WTC11 (cell line): ENCODE results near the gene DHX8. TPM values are rescaled to one million over a fixed set of nuclear protein-coding genes. Genes with fewer than 3 reads are reported as not detected.

Source experiments
- ATAC-seq: fragments of 200-7000 bp; cut with Tn5 transposase; 2 replicates; pipeline ENCODE4 v1.10.0; 2021; ENCODE audit warnings: mild to moderate bottlenecking, moderate library complexity
- CTCF ChIA-PET: fragments of 300-600 bp; sonication (Branson Sonifier 250); formaldehyde crosslinking; loops from one replicate; lab custom pipeline; 2021; ENCODE audit warnings: antibody characterized with exemption; lab: Charles Lee
- POLR2A ChIA-PET: fragments of 350-600 bp; sonication (Branson Sonifier 250); formaldehyde crosslinking; loops from one replicate; lab custom pipeline; 2021; ENCODE audit warnings: antibody characterized with exemption; lab: Charles Lee
- DNase-seq: peaks from one replicate; pipeline ENCODE4 v3.0.0; 2021; ENCODE audit warnings: low spot score
- H3K27ac Mint-ChIP-seq: 2 replicates; pipeline ENCODE4 v1.8.0; 2021; ENCODE audit warnings: mixed read lengths
- H3K27me3 Mint-ChIP-seq: 2 replicates; pipeline ENCODE4 v1.8.0; 2021; ENCODE audit warnings: low read depth, mild to moderate bottlenecking, moderate library complexity, mixed read lengths
- H3K36me3 Mint-ChIP-seq: 2 replicates; pipeline ENCODE4 v1.8.0; 2021; ENCODE audit warnings: mixed read lengths
- H3K4me1 Mint-ChIP-seq: 2 replicates; pipeline ENCODE4 v1.8.0; 2022; ENCODE audit warnings: mixed read lengths
- H3K4me3 Mint-ChIP-seq: 2 replicates; pipeline ENCODE4 v1.8.0; 2021; ENCODE audit warnings: mild to moderate bottlenecking, moderate library complexity, mixed read lengths
- H3K9me3 Mint-ChIP-seq: 2 replicates; pipeline ENCODE4 v1.8.0; 2021; ENCODE audit warnings: mixed read lengths
- EMX1 ChIP-seq: fragments of 250-450 bp; sonication (Bioruptor Pico); IDR thresholded peaks from 2 replicates; pipeline ENCODE4 v1.8.0; 2021; ENCODE audit warnings: mild to moderate bottlenecking
- FOXK1 ChIP-seq: sonication (generic); formaldehyde crosslinking; IDR thresholded peaks from 2 replicates; pipeline ENCODE4 v1.8.0; 2022; ENCODE audit warnings: mild to moderate bottlenecking, moderate library complexity, missing genetic modification reagents
- JAZF1 ChIP-seq: fragments of 250-450 bp; sonication (Bioruptor Pico); IDR thresholded peaks from 2 replicates; pipeline ENCODE4 v1.9.0; 2021; ENCODE audit warnings: moderate library complexity, mild to moderate bottlenecking, inconsistent platforms
- KAT7 ChIP-seq: sonication (generic); formaldehyde crosslinking; IDR thresholded peaks from 2 replicates; pipeline ENCODE4 v1.8.1; 2023; ENCODE audit warnings: missing genetic modification reagents, mild to moderate bottlenecking, borderline replicate concordance
- NR2C2 ChIP-seq: sonication (generic); formaldehyde crosslinking; IDR thresholded peaks from 2 replicates; pipeline ENCODE4 v1.8.0; 2022; ENCODE audit warnings: mild to moderate bottlenecking, missing genetic modification reagents
- OVOL2 ChIP-seq: fragments of 250-450 bp; sonication (Bioruptor Pico); IDR thresholded peaks from 2 replicates; pipeline ENCODE4 v1.9.0; 2021; ENCODE audit warnings: mild to moderate bottlenecking, borderline replicate concordance
- RORB ChIP-seq: fragments of 250-450 bp; sonication (Bioruptor Pico); IDR thresholded peaks from 2 replicates; pipeline ENCODE4 v1.9.0; 2021; ENCODE audit warnings: mild to moderate bottlenecking
- TCF7 ChIP-seq: sonication (generic); formaldehyde crosslinking; IDR thresholded peaks from 2 replicates; pipeline ENCODE4 v1.8.0; 2022; ENCODE audit warnings: mild to moderate bottlenecking, low read depth, missing genetic modification reagents, moderate library complexity
- TEAD4 ChIP-seq: sonication (generic); formaldehyde crosslinking; IDR thresholded peaks from 2 replicates; pipeline ENCODE4 v1.8.0; 2022; ENCODE audit warnings: mild to moderate bottlenecking, missing genetic modification reagents
- ZBTB21 ChIP-seq: sonication (generic); formaldehyde crosslinking; IDR thresholded peaks from 2 replicates; pipeline ENCODE4 v1.8.1; 2023; ENCODE audit warnings: mild to moderate bottlenecking, missing genetic modification reagents, borderline replicate concordance
- ZNF232 ChIP-seq: sonication (generic); formaldehyde crosslinking; IDR thresholded peaks from 2 replicates; pipeline ENCODE4 v1.8.0; 2022; ENCODE audit warnings: mild to moderate bottlenecking, missing genetic modification reagents
- ZNF423 ChIP-seq: fragments of 250-450 bp; sonication (Bioruptor Pico); IDR thresholded peaks from 2 replicates; pipeline ENCODE4 v2.1.2; 2022; ENCODE audit warnings: mild to moderate bottlenecking, moderate library complexity
- total RNA-seq: library from RNA; stranded (reverse); gene quantifications from 3 replicates; pipeline ENCODE4 v1.2.3, GENCODE V29; 2021
- TF ChIP-seq, protein P1 (sequence below): fragments of 200-600 bp; IDR thresholded peaks from 2 replicates; pipeline ENCODE4 v1.8.0; 2022; ENCODE audit warnings: antibody characterized with exemption
- TF ChIP-seq, protein P2 (sequence below): sonication (generic); formaldehyde crosslinking; IDR thresholded peaks from 2 replicates; pipeline ENCODE4 v1.8.1; 2023; ENCODE audit warnings: mild to moderate bottlenecking, missing genetic modification reagents, moderate library complexity
- TF ChIP-seq, protein P3 (sequence below): sonication (generic); formaldehyde crosslinking; IDR thresholded peaks from 2 replicates; pipeline ENCODE4 v1.8.1; 2023; ENCODE audit warnings: mild to moderate bottlenecking, missing genetic modification reagents
- TF ChIP-seq, protein P4 (sequence below): sonication (generic); formaldehyde crosslinking; IDR thresholded peaks from 2 replicates; pipeline ENCODE4 v1.8.1; 2023; ENCODE audit warnings: mild to moderate bottlenecking, missing genetic modification reagents, borderline replicate concordance
- TF ChIP-seq, protein P5 (sequence below): sonication (generic); formaldehyde crosslinking; IDR thresholded peaks from 2 replicates; pipeline ENCODE4 v1.8.1; 2023; ENCODE audit warnings: mild to moderate bottlenecking, moderate library complexity, missing genetic modification reagents

DHX8 gene
- total RNA-seq, 1 experiment from 2014 or later: 58.5 TPM

DNA sequence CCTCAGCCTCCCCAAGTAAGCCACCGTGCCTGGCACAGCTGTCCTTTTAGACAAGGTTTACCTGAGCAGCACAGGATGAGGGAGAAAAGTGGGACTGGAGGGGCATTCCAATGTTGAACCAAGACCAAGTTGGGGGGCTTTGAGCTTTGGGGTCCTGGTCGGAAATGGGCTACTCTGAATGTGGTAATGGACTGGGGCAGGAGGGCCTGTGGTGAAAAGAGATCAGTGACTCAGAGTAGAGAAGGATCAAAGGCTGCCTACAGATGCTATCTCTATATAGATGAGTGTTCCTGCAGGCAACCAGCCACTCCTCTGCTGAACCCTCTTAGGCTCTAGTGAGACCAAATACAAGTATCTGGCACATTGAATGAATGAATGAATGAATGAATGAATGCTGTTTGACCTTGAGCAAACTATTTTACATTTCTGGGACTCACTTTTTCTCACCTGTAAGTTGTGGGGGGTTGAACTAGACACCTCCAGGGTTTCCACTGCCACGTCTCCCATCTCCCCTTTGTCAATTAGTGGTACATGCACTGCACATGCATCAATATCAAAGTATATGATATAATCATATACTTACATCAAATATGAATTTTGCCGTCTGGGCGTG is 88.7 kb downstream of the DHX8 start (continued):
- TF ChIP-seq, protein P1, sequence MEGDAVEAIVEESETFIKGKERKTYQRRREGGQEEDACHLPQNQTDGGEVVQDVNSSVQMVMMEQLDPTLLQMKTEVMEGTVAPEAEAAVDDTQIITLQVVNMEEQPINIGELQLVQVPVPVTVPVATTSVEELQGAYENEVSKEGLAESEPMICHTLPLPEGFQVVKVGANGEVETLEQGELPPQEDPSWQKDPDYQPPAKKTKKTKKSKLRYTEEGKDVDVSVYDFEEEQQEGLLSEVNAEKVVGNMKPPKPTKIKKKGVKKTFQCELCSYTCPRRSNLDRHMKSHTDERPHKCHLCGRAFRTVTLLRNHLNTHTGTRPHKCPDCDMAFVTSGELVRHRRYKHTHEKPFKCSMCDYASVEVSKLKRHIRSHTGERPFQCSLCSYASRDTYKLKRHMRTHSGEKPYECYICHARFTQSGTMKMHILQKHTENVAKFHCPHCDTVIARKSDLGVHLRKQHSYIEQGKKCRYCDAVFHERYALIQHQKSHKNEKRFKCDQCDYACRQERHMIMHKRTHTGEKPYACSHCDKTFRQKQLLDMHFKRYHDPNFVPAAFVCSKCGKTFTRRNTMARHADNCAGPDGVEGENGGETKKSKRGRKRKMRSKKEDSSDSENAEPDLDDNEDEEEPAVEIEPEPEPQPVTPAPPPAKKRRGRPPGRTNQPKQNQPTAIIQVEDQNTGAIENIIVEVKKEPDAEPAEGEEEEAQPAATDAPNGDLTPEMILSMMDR: no peak

DNA sequence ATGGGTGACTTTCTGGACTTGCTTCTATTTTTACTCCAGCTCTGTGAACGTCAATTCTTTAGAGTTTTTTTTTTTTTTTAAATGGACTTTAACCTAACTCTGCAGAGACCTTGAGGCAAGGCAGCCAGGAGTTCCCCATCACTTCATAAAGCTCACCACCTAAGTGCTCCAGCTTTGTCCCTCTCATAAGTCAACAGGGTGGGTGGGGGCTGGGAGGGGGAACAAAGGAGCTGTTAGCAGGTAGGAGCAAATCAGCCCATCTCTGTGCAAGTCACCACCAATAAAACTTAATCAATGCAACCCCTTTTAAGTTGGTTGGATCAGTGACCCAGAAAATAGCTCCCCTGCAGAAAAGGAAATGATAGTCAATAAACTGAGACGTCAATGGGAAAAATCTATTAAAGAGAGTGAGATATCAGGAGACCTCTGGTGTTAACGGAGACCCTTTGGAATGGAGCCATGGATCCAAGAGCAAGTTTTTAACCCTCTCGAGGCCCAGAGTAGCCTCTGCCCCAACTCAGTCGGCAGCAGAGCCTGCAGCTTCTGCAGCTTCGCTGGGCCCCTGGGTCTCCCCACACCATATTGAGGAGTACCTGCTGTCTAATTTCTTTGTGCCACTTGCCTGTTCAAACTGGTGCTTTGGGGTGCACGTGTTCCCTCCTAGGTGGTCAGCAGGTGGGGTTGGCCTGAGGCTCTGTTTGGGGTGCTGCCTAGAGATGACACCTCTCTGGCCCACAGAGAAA is 90.0 kb downstream of the DHX8 start:
- Mint-ChIP-seq H3K27me3 (no peaks in the 10 kb centered on the region), H3K27ac (0 out of 2 replicates have a peak overlapping the region, but pooled peaks have one; percentile 44), H3K9me3 (0 out of 2 replicates have a peak, but pooled peaks cover under 1% of the 10 kb centered on the region), H3K4me3 (no peak overlapping the region), H3K36me3 (no peaks in the 10 kb centered on the region), H3K4me1 (peaks cover 25% of the 10 kb centered on the region)
- DNase-seq: no peak
- ATAC-seq: no peak
- TF ChIP-seq OVOL2 (CRISPR knock-in tag): no peak
- no peak for TF ChIP-seq ZNF423 (CRISPR knock-in tag)
- TF ChIP-seq TCF7 (CRISPR knock-in tag): no peak
- no peak for TF ChIP-seq RORB (CRISPR knock-in tag)
- TF ChIP-seq, protein P2, sequence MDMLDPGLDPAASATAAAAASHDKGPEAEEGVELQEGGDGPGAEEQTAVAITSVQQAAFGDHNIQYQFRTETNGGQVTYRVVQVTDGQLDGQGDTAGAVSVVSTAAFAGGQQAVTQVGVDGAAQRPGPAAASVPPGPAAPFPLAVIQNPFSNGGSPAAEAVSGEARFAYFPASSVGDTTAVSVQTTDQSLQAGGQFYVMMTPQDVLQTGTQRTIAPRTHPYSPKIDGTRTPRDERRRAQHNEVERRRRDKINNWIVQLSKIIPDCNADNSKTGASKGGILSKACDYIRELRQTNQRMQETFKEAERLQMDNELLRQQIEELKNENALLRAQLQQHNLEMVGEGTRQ (CRISPR knock-in tag): no peak
- no peak for TF ChIP-seq ZBTB21 (CRISPR knock-in tag)
- TF ChIP-seq TEAD4 (CRISPR knock-in tag): no peak
- TF ChIP-seq, protein P3, sequence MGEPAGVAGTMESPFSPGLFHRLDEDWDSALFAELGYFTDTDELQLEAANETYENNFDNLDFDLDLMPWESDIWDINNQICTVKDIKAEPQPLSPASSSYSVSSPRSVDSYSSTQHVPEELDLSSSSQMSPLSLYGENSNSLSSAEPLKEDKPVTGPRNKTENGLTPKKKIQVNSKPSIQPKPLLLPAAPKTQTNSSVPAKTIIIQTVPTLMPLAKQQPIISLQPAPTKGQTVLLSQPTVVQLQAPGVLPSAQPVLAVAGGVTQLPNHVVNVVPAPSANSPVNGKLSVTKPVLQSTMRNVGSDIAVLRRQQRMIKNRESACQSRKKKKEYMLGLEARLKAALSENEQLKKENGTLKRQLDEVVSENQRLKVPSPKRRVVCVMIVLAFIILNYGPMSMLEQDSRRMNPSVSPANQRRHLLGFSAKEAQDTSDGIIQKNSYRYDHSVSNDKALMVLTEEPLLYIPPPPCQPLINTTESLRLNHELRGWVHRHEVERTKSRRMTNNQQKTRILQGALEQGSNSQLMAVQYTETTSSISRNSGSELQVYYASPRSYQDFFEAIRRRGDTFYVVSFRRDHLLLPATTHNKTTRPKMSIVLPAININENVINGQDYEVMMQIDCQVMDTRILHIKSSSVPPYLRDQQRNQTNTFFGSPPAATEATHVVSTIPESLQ (CRISPR knock-in tag): no peak
- TF ChIP-seq, protein P4, sequence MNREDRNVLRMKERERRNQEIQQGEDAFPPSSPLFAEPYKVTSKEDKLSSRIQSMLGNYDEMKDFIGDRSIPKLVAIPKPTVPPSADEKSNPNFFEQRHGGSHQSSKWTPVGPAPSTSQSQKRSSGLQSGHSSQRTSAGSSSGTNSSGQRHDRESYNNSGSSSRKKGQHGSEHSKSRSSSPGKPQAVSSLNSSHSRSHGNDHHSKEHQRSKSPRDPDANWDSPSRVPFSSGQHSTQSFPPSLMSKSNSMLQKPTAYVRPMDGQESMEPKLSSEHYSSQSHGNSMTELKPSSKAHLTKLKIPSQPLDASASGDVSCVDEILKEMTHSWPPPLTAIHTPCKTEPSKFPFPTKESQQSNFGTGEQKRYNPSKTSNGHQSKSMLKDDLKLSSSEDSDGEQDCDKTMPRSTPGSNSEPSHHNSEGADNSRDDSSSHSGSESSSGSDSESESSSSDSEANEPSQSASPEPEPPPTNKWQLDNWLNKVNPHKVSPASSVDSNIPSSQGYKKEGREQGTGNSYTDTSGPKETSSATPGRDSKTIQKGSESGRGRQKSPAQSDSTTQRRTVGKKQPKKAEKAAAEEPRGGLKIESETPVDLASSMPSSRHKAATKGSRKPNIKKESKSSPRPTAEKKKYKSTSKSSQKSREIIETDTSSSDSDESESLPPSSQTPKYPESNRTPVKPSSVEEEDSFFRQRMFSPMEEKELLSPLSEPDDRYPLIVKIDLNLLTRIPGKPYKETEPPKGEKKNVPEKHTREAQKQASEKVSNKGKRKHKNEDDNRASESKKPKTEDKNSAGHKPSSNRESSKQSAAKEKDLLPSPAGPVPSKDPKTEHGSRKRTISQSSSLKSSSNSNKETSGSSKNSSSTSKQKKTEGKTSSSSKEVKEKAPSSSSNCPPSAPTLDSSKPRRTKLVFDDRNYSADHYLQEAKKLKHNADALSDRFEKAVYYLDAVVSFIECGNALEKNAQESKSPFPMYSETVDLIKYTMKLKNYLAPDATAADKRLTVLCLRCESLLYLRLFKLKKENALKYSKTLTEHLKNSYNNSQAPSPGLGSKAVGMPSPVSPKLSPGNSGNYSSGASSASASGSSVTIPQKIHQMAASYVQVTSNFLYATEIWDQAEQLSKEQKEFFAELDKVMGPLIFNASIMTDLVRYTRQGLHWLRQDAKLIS (CRISPR knock-in tag): no peak
- TF ChIP-seq ZNF232: no peak
- TF ChIP-seq NR2C2 (CRISPR knock-in tag): no peak
- no peak for TF ChIP-seq JAZF1 (CRISPR knock-in tag)
- TF ChIP-seq, protein P1: no peak
- TF ChIP-seq FOXK1: no peak
- TF ChIP-seq EMX1 (CRISPR knock-in tag): no peak
- TF ChIP-seq KAT7: no peak
- TF ChIP-seq, protein P5, sequence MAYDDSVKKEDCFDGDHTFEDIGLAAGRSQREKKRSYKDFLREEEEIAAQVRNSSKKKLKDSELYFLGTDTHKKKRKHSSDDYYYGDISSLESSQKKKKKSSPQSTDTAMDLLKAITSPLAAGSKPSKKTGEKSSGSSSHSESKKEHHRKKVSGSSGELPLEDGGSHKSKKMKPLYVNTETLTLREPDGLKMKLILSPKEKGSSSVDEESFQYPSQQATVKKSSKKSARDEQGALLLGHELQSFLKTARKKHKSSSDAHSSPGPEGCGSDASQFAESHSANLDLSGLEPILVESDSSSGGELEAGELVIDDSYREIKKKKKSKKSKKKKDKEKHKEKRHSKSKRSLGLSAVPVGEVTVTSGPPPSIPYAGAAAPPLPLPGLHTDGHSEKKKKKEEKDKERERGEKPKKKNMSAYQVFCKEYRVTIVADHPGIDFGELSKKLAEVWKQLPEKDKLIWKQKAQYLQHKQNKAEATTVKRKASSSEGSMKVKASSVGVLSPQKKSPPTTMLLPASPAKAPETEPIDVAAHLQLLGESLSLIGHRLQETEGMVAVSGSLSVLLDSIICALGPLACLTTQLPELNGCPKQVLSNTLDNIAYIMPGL (CRISPR knock-in tag): no peak
- ChIA-PET POLR2A (interaction anchor here (0.6 to 1.2 kb wide), 3 partner anchors 24 to 1341 kb away, joined by 3 to 4 read pairs (median 3); partner anchors contain the start of gene GFAP), CTCF (interaction anchor here (0.5 to 7.9 kb wide), 10 partner anchors 11 to 193 kb away, joined by 3 to 97 read pairs (median 6); partner anchors contain the start of genes DHX8 and SOST)
